Stimulated activated CD8-positive, alpha-beta memory T cell treated with anti-CD3 and anti-CD28 coated beads, Interleukin-4, amount 100 ng/mL, for 4 hours (primary cell): Measurements from ENCODE around the gene TGIF2.
A peak's percentile ranks its signal among the peaks of the same experiment; 100 is the strongest.
"Not testable (repeated sequence)": the region's sequence is repeated elsewhere in the genome, so short reads cannot be mapped to it uniquely, and the experiment has no call there.

Experiments
- DNase-seq, 2 donors: peaks; one replicate each; pipeline ENCODE4 v3.0.0-alpha.2; 2020; ENCODE audit warnings: low read depth in 2 of 2, low spot score in 1 of 2

Gene TGIF2

DNA sequence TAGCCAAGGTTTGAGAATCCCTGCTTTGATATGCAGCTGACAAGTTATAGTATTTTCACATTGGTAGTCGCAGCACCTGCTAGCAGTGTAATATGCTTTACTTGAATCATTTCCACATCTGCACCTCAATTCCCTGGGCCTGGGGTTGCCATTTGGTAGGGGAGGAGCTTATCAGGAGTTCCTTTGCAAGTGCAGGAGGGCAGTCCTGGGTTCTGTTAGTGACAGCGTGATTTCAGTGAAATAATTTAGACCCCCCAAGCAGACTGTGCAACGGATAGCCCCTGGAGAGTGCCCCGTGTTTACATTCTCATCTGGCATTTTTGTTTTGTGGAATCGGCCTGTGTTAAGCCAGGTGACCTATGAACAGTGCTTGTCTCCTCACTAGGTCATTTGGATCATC is 38.2 kb downstream of the TGIF2 start:
- DNase-seq = no peak

DNA sequence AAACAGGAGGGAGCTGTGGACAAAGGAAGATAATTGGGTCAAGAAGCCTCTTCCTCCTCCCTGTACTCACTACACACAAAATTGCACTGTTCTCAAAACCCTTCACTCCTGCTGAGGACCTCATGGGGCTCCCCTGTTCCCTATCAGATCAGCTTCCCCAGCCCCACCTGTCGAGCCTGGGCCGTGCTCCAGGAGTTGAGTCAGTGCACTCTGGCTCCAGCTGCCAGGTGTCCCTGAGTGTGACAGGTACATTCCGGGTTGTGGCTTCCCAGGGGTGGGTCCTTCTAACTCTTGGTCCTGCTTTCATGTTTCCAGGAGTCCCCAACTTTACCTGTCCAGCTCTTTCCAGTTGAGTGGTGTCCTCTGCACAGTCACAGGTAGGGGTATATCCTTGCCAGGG is 40.6 kb downstream of the TGIF2 start:
- no peak for DNase-seq

DNA sequence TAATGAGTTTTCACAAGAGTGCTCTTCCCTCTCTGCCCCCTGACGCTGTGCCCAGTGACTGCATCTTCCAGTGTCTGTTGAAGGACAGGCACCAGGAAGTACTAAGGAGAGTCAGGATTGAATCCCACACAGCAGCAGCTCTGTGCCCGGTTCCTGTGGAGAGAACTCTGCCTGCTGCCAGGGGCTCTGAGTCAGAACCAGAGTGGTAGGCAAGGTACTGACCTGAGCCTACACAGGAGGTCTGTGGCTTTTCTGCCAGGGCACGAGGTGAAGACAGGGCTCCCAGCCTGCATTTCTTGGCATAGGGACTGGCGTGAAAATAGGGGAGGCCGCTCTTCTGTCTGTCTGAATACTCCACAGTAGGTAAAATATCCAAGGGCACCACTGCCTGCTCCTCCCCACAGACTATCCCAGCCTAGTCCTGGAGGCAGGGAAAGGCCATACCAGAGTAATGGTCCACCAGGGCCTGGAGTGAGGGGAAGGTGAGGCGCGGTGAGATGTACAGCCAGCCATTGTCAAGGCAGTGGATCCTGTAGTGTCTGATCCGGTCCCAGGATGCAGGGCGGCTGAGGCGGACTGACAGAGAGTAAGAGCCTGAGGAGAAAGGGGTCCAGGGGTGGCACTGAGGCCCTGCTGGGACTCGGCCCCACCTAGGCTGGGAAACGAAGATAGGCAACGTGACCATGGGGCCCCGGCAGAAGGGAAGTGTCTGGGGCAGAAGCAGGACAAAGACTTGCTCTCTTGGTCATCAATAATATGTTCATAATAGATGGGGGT is 41.6 kb downstream of the TGIF2 start:
- DNase-seq = no peak

DNA sequence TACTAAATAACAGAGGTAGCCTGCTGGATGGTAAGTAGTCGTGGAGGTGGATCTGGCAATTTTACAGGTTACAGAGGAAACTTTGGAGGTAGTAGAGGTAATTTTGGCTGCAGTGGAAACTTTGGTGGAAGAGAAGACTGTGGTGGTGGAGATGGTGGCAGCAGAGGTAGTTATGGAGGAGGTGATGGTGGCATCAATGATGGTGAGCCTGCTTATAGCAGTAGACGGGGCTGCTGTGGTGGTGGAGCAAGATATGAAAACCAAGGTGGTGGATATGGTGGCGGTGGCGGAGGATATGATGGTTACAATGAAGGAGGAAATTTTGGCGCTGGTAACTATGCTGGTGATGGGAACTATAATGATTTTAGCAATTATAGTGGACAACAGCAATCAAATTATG is 47.5 kb downstream of the TGIF2 start:
- DNase-seq = no peak

DNA sequence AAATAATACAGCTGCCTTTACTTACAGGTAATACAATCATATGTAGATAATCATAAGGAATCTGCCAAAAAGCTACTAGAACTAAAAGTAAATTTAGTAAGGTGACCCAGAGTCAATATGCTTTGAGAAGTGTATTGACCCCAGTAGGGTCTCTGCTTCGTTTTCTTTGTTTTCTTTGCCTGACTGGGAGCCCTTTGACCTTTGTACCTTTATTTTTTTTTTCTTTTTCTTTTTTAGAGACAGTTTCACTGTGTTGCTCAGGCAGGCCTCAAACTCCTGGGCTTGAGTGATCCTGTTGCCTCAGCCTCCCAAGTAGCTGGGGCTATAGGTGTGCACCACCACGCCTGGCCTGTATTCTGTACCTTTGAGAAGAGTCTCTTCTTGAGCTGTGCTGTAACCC is 50.0 kb downstream of the TGIF2 start:
- no peak for DNase-seq

DNA sequence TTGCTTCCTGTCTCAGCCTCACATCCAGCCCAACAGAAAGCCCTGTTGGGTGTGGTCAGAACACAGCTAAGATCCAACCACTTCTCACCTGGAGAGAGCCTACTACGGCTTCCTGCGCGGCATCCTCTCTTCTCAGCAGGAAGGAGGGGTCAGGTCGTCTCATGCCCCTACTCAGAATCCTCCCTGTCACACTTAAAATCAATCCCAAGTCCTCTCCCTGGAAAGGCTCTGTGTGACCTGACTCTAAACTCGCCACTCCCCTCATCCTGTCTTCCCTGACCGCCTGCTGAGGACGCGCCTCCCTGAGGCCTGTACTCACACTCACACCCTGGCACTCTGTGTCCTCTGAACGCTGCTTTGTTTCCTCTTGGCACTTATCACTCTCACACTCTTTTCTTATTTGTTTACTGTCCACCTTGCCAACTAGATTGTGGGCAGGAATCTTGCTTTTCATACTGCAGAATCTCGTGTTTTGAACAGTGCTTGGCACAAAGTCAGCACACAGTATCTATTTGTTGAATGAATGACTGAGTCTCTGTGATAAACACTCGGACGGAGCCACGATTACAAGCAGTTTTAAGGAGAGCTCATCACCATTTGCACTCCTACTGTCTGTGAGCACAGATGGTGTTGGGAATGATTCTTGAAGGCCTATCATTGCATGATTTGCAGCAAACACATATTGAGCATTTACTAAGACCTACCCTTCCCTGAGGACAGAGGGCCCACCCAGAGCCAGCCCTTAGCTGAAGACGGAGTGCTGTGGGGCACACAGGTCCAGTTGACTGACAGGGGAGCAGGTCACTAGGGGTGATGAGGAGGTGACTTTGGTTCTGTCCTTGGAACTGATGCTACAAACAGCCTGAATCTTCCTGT is 50.9 kb downstream of the TGIF2 start:
- DNase-seq = no peak

DNA sequence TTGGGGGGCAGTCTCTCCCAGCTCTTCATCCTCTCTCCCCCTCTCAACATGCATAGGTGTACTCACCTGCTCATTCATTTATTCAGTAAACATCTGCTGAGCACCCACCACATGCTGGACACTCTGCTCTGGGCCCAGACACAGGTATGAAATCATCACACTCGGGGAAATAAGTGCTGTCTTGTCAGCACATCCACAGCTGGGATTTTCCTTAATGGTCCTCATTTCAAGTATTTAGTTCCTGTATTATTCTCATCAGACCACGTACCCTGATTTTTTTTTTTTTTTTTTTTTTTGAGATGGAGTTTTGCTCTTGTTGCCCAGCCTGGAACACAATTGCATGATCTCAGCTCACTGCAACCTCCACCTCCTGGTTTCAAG is 51.5 kb downstream of the TGIF2 start:
- no peak for DNase-seq

DNA sequence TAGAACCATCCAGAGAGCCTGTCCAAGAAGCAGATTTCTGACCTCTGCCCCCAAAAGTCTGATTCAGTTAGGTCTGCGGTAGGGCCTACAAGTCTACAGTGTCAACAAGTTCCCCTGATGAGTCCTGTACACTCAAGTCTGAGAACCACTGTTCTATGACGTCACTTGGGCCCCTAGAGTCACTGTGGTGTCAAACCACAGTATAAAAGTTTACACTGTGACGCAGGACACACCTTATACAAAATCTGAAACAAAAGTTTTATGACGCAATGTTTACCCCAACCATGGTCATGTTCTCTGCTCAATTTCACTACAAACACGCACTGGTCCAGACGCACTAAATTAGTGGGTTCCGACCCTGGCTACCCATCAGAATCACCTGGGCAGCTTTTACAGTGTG is 54.7 kb downstream of the TGIF2 start:
- DNase-seq = peak in 1 of 2 donors; percentile 29

DNA sequence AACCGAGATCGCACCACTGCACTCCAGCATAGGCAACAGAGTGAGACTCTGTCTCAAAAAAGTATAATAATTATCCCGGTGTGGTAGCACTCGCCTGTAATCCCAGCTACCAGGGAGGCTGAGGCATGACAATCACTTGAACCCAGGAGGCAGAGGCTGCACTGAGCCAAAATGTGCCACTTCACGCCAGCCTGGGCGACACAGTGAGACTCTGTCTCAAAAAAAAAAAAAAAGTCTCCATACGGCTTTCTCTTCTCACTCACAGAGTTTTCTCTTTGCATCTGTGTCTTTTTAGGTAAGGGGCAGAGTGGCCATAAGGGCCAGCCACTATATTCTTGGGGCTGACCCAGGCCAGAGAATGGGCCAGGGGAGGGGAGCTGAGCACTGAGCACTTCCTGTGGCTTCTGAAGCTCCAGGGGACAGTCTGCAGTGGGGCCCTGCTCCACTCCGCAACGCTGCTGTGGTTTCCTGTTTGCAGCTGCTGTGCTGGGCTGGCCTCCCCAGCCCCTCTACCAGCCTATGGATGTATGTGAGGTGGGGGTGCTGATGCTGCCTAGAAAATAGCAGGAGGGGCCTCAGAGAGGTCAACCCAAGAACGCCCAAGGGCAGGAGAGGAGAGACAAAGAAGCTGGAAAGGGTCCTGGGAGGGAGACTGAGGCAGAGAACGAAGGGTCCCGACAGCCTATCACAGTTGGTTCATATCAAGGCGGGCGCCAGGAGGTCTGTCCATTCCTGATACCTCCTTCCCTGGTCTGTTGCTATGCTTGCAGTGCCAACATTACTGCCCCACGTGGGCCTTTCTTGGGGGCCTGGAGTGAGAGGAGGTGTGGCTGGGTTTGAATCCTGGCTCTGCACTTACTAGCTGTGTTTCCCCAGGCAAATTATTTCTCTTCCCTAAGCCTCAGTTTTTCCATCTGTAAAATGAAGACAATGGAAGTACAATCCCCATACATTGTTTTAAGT is 56.6 kb downstream of the TGIF2 start:
- peak in 1 of 2 donors; percentile 7 for DNase-seq

DNA sequence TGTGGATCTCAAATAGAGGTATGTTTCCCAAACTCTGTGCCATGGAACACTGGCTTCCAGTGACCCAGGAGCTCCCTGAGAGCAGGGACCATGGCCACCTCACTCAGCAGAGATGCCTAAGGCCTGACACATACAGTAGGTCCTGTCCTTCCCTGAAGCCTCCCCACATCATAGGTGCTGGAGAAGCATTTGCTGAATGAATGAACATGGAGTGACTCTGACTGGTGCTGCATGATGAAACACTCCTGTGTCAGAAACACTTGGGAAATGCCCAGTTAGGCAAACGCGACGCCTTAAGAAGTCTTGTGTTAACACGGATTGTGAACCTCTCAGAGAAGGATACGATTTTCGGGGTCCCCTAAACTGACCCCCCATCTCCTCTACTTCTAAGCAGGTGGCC is 58.2 kb downstream of the TGIF2 start:
- no peak for DNase-seq

DNA sequence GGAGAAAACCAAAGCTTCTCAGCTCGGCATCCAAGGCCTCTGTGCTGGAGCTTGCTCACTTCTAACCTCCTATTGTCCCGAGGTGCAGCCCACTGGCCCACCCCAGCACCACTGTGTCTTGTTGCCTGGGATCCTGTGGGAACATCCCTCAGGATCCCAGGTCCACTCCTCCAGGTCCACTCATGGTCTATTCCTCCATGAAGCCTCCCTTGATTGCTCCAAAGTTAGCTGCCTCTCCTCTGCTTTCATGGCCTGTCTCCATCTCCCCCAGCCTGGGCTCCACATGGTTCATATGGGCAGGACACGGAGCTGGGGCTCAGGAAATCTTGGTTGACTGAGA is 58.7 kb downstream of the TGIF2 start:
- DNase-seq = no peak

DNA sequence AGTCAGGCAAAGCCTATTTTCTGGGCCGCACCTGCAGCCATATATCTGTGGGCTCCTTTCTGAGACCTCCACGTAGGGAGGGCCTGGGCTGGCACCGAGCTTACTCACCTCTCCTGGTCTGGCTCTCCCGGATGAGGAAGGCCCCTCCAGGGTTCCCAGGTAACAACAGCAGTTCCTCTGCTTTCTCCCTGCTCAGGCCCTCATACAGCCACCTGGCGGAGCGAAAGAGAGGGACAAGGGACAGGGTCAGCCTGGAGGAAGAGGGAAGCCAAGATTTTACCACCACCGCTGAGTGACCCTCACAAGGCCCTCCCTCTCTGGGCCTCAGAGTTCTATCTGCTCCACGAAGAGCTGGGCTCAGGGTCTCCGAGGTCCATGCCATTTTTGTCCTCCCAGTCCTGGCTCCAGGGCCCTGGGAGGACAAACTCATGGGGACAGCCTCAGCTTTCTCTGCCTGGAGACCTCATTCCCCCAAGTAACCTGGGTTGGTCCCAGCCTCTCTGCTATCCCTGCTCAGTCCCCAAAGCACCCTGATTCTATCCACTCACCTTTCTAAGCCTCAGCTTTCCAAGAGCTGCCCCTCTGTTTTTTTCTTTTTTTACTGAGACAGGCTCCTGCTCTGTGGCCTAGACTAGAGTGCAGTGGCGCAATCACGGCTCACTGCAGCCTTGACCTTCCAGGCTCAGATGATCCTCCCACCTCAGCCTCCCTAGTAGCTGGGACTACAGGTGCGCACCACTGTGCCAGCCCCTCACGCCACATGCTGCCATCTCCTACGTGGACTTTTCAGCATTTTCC is 59.3 kb downstream of the TGIF2 start:
- no peak for DNase-seq

DNA sequence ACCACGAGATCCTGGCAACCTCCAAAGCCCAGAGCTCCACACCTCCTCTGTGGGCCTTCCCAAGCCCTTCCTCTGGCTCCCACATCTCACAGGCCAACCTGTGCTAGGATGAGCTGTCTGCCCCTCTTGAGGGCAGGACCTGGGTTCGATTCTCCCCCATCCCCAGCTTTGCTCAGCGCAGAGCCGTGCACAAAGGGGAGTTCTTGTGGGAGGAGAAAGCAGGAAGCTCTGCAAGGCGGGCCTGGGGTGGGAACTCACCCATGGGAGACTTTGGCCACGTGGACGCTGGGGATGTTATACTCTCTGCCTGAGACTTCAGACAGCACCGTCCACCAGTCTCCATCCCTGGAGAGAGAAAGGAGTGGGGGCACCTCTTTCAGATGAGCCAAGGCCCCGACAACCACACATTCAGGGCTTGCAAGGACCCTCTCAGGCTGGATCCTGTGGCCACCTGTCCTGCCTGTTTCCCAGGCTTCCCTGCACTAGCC is 59.9 kb downstream of the TGIF2 start:
- DNase-seq = no peak

DNA sequence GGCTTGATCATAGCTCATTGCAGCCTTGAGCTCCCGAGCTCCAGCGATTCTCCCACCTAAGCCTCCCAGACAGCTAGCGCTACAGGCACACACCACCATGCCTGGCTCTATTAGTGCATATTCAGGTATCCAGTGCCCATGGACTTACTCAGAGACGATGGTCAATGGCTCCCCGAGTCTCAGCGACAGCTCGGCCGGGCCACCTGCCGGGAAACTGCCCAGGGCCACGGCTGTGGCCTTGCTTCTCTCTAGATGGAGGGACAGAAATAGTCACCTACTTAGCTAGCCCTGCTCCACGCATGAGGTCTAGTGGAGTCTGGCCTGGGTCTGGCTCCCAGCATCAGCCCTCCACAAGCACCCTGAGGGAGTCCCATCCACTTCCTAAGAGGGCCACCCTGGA is 60.9 kb downstream of the TGIF2 start:
- DNase-seq = no peak

DNA sequence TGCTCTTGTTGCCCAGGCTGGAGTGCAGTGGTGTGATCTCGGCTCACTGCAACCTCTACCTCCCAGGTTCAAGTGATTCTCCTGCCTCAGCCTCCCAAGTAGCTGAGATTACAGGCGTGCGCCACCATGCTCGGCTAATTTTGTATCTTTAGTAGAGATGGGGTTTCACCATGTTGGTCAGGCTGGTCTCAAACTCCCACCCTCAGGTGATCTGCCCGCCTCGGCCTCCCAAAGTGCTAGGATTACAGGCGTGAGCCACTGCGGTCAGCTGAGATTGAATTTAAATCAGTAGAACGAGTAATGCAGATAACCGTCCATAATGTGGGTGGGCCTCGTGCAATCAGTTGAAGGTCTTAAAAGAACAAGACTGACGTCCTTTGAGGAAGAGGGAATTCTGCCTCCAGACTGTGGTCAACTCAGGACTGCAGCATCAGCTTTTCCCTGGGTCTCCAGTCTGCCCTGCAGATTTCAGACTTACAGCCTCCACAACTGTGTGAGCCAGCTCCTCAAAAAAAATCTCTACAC is 65.5 kb downstream of the TGIF2 start:
- DNase-seq = not testable (repeated sequence)

DNA sequence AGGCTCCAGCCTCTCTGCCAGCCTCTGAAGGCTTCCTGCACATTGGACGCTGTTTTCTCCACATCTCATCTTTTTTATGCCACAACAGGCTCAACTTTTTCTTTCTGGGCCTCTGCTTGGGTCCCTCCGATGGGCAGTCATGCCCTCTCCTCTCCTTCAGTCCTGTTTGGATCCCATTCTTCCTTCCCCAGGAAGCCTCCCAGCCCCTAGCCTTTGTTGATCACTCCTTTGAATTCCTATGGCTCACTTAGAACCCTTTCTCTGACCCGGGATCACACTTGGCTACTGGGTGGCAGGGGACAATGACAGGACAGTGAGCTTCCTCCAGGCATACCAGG is 68.1 kb downstream of the TGIF2 start:
- no peak for DNase-seq

DNA sequence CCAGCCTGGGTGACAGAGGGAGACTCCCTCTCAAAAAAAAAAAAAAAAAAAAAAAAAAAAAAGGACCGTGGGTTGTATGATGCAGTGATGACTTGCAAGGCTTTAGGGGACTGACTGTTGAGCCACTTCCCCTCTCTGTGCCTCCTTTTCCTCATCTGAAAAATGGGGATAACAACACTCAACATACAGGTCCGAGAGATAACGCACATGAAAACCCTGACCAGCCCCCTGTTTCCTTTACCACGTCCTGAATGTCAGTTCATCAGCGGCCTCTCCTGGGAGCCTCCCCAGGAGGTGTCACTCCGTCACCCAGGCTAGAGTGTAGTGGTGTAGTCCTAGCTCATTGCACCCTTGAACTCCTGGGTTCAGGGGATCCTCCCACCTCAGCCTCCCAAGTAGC is 68.7 kb downstream of the TGIF2 start:
- DNase-seq = no peak
